Neural progenitor cell (in vitro differentiated cells): ENCODE data around the gene RBM47. TPM values are rescaled to one million over a fixed set of nuclear protein-coding genes. Genes with fewer than 3 reads are reported as not detected.

Source experiments
- DNase-seq: peaks from one replicate; pipeline ENCODE4 v3.0.0-alpha.2; 2016; ENCODE audit warnings: low spot score
- H2AFZ ChIP-seq: fragments of 200-600 bp; sonication (generic); replicated peaks from 2 replicates; pipeline ENCODE4 v1.6.1; 2016; ENCODE audit warnings: antibody characterized with exemption
- H3F3A ChIP-seq: fragments of 200-600 bp; sonication (generic); 2 replicates; pipeline ENCODE4 v1.6.1; 2016; ENCODE audit warnings: antibody characterized with exemption, low read depth
- H3K27ac ChIP-seq: fragments of 200-600 bp; sonication (generic); 2 replicates; pipeline ENCODE4 v1.5.1; 2016; ENCODE audit warnings: mild to moderate bottlenecking
- H3K27me3 ChIP-seq: fragments of 200-600 bp; sonication (generic); 2 replicates; pipeline ENCODE4 v1.6.1; 2016; ENCODE audit warnings: mild to moderate bottlenecking, moderate library complexity
- H3K36me3 ChIP-seq: fragments of 200-600 bp; sonication (generic); 2 replicates; pipeline ENCODE4 v1.5.1; 2016
- H3K4me1 ChIP-seq: fragments of 200-600 bp; sonication (generic); 2 replicates; pipeline ENCODE4 v1.6.1; 2016; ENCODE audit warnings: mixed run types
- H3K4me2 ChIP-seq: fragments of 200-600 bp; sonication (generic); 2 replicates; pipeline ENCODE4 v1.6.1; 2016
- H3K4me3 ChIP-seq: fragments of 200-600 bp; sonication (generic); 2 replicates; pipeline ENCODE4 v1.5.1; 2016
- H3K79me2 ChIP-seq: fragments of 200-600 bp; sonication (generic); 2 replicates; pipeline ENCODE4 v1.6.1; 2016; ENCODE audit warnings: low read depth
- H3K9ac ChIP-seq: fragments of 200-600 bp; sonication (generic); 2 replicates; pipeline ENCODE4 v1.6.1; 2016
- H3K9me3 ChIP-seq: fragments of 200-600 bp; sonication (generic); 2 replicates; pipeline ENCODE4 v1.5.1; 2016; ENCODE audit warnings: low read depth
- H4K20me1 ChIP-seq: fragments of 200-600 bp; sonication (generic); 2 replicates; pipeline ENCODE4 v1.6.1; 2016; ENCODE audit warnings: low read depth
- H3K27ac Mint-ChIP-seq: 3 replicates; pipeline ENCODE4 v1.8.0; 2021; ENCODE audit warnings: mixed read lengths
- H3K27me3 Mint-ChIP-seq: 2 replicates; pipeline ENCODE4 v1.8.0; 2022; ENCODE audit warnings: low read depth, mild to moderate bottlenecking, inconsistent platforms, moderate library complexity, mixed read lengths; ENCODE audit not compliant: insufficient read depth
- H3K36me3 Mint-ChIP-seq: 3 replicates; pipeline ENCODE4 v1.8.0; 2021; ENCODE audit warnings: mixed read lengths
- H3K4me1 Mint-ChIP-seq: 3 replicates; pipeline ENCODE4 v1.8.0; 2021; ENCODE audit warnings: mixed read lengths
- H3K4me3 Mint-ChIP-seq: 3 replicates; pipeline ENCODE4 v1.8.0; 2021; ENCODE audit warnings: mild to moderate bottlenecking, moderate library complexity, mixed read lengths
- H3K9me3 Mint-ChIP-seq: 3 replicates; pipeline ENCODE4 v1.8.0; 2020; ENCODE audit warnings: mixed read lengths
- CTCF ChIP-seq: fragments of 200-600 bp; sonication (generic); IDR thresholded peaks from 2 replicates; pipeline ENCODE4 v1.5.1; 2017; ENCODE audit warnings: antibody characterized with exemption, mild to moderate bottlenecking
- EZH2 ChIP-seq: fragments of 200-600 bp; sonication (generic); IDR thresholded peaks from 2 replicates; pipeline ENCODE4 v1.6.1; 2017; ENCODE audit warnings: antibody characterized with exemption, mild to moderate bottlenecking, moderate library complexity
- EZH2phosphoT487 ChIP-seq: fragments of 200-600 bp; sonication (generic); IDR thresholded peaks from 2 replicates; pipeline ENCODE4 v1.6.1; 2017; ENCODE audit warnings: antibody characterized with exemption
- total RNA-seq: library from RNA; depleted of rRNA; stranded (reverse); fragments of >200 nt; gene quantifications from 2 replicates; pipeline ENCODE4 v1.2.3, GENCODE V29; 2015; ENCODE audit warnings: low replicate concordance

RBM47 gene
- total RNA-seq, 1 donor from 2014 or later: 2.9 TPM

DNA sequence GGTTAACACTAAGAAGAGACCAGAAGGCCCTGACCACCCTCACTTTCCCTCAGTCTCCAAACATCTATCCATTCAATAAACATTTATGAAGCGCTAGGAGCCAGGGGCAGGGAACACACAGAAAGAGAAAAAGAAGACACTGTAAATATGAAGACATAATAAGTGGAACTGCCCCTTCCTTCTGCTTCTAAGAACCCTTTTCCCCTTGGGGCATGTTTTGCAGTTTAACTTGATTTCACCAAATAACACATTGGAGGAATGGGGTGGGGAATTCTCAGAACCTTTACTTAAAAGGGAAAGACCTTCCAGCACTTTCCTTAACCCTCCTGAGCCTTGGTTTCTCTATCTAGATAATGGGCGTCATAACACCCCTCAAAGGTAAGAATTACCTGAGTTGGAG is 42.3 kb downstream of the RBM47 start:
- TF ChIP-seq EZH2phosphoT487 (no peak), CTCF (no peak), EZH2 (no peak)
- H3K27ac Mint-ChIP-seq: no peak overlapping the region
- no peaks in the 10 kb centered on the region for H3K79me2 ChIP-seq
- H3K4me1 Mint-ChIP-seq: no peaks in the 10 kb centered on the region
- no peak overlapping the region for H3K4me3 Mint-ChIP-seq
- no peaks in the 10 kb centered on the region for H3K36me3 ChIP-seq
- H2AFZ ChIP-seq: no peak overlapping the region
- no peaks in the 10 kb centered on the region for H3K9me3 ChIP-seq
- no peaks in the 10 kb centered on the region for H4K20me1 ChIP-seq
- no peak overlapping the region for H3K4me2 ChIP-seq
- H3K4me1 ChIP-seq: peaks cover 12% of the 10 kb centered on the region
- no peak for DNase-seq
- H3K27me3 Mint-ChIP-seq: peaks cover 4% of the 10 kb centered on the region
- H3K36me3 Mint-ChIP-seq: no peaks in the 10 kb centered on the region
- H3F3A ChIP-seq: no peaks in the 10 kb centered on the region
- H3K9ac ChIP-seq: no peak overlapping the region
- no peak overlapping the region for H3K27ac ChIP-seq
- no peak overlapping the region for H3K4me3 ChIP-seq
- H3K9me3 Mint-ChIP-seq: peaks cover 2% of the 10 kb centered on the region
- no peaks in the 10 kb centered on the region for H3K27me3 ChIP-seq

- no peaks in the 10 kb centered on the region for H3K36me3 ChIP-seq
- peaks cover 2% of the 10 kb centered on the region for H3K9me3 Mint-ChIP-seq
- no peaks in the 10 kb centered on the region for H4K20me1 ChIP-seq
- H3K4me1 ChIP-seq: peaks cover 12% of the 10 kb centered on the region
- H3K27ac ChIP-seq: no peak overlapping the region
- no peak for DNase-seq
- no peak overlapping the region for H3K4me3 ChIP-seq
- H2AFZ ChIP-seq: no peak overlapping the region
- no peak overlapping the region for H3K9ac ChIP-seq
- H3K79me2 ChIP-seq: no peaks in the 10 kb centered on the region
- no peaks in the 10 kb centered on the region for H3K4me1 Mint-ChIP-seq
- H3K27ac Mint-ChIP-seq: no peak overlapping the region
- H3K4me2 ChIP-seq: no peak overlapping the region
- no peak for TF ChIP-seq CTCF
- no peaks in the 10 kb centered on the region for H3K36me3 Mint-ChIP-seq
- peaks cover 4% of the 10 kb centered on the region for H3K27me3 Mint-ChIP-seq
- H3K27me3 ChIP-seq: no peaks in the 10 kb centered on the region
- no peaks in the 10 kb centered on the region for H3K9me3 ChIP-seq
- H3K4me3 Mint-ChIP-seq: no peak overlapping the region
- no peaks in the 10 kb centered on the region for H3F3A ChIP-seq
These were observed 42.9 kb downstream of the RBM47 start for GRCh38 chr4:40586729-40587128.

- H3K79me2 ChIP-seq: no peaks in the 10 kb centered on the region
- no peak overlapping the region for H3K27ac ChIP-seq
- H3K4me1 Mint-ChIP-seq: no peaks in the 10 kb centered on the region
- no peak overlapping the region for H3K4me3 ChIP-seq
- no peaks in the 10 kb centered on the region for H4K20me1 ChIP-seq
- H3K36me3 ChIP-seq: no peaks in the 10 kb centered on the region
- H3K36me3 Mint-ChIP-seq: no peaks in the 10 kb centered on the region
- TF ChIP-seq EZH2 (no peak), CTCF (no peak), EZH2phosphoT487 (no peak)
- H3F3A ChIP-seq: no peaks in the 10 kb centered on the region
- H3K27me3 ChIP-seq: no peaks in the 10 kb centered on the region
- H3K27me3 Mint-ChIP-seq: peaks cover 4% of the 10 kb centered on the region
- H3K9me3 ChIP-seq: no peaks in the 10 kb centered on the region
- H3K9ac ChIP-seq: no peak overlapping the region
- no peak overlapping the region for H3K4me3 Mint-ChIP-seq
- DNase-seq: no peak
- H3K9me3 Mint-ChIP-seq: no peaks in the 10 kb centered on the region
- H3K4me2 ChIP-seq: no peak overlapping the region
- no peak overlapping the region for H3K27ac Mint-ChIP-seq
- H3K4me1 ChIP-seq: peaks cover 12% of the 10 kb centered on the region
- H2AFZ ChIP-seq: no peak overlapping the region
These were observed 43.6 kb downstream of the RBM47 start for GRCh38 chr4:40586034-40586433.
